GM10847 (cell line): ENCODE measurements around the gene CTBP1.

Experiments used
- POLR2A ChIP-seq: IDR thresholded peaks from 2 replicates; pipeline ENCODE4 v1.6.1; 2011; ENCODE audit not compliant: insufficient read length; ENCODE audit errors: extremely low read depth

The CTBP1 gene

GRCh38 chr4:1207157-1207470, 41.8 kb downstream of the CTBP1 start:
- no peak for TF ChIP-seq POLR2A

- no peak for TF ChIP-seq POLR2A
These were observed 42.4 kb downstream of the CTBP1 start for GRCh38 chr4:1206299-1207156.

GRCh38 chr4:1205586-1206298, 43.2 kb downstream of the CTBP1 start:
- TF ChIP-seq POLR2A, result no peak

GRCh38 chr4:1204828-1205585, 43.9 kb downstream of the CTBP1 start:
- no peak for TF ChIP-seq POLR2A

- no peak for TF ChIP-seq POLR2A
These were observed 44.6 kb downstream of the CTBP1 start for GRCh38 chr4:1204286-1204827.

- TF ChIP-seq POLR2A, result no peak
These were observed 45.8 kb downstream of the CTBP1 start for GRCh38 chr4:1203026-1203616.

GRCh38 chr4:1202526-1203011, 46.4 kb downstream of the CTBP1 start:
- TF ChIP-seq POLR2A, result no peak

- no peak for TF ChIP-seq POLR2A
These were observed 46.9 kb downstream of the CTBP1 start for GRCh38 chr4:1201851-1202525.

- TF ChIP-seq POLR2A, result no peak
These were observed 48.4 kb downstream of the CTBP1 start for GRCh38 chr4:1200425-1201035.

- no peak for TF ChIP-seq POLR2A
These were observed 49.2 kb downstream of the CTBP1 start for GRCh38 chr4:1199556-1200331.

GRCh38 chr4:1198098-1198844, 50.7 kb downstream of the CTBP1 start:
- TF ChIP-seq POLR2A, result no peak

- TF ChIP-seq POLR2A, result no peak
These were observed 52.3 kb downstream of the CTBP1 start for GRCh38 chr4:1196421-1197183.

- no peak for TF ChIP-seq POLR2A
These were observed 53.0 kb downstream of the CTBP1 start for GRCh38 chr4:1195891-1196401.
